HepG2 (cell line): ENCODE results near the gene B3GAT3. TPM values are rescaled to one million over a fixed set of nuclear protein-coding genes. Genes with fewer than 3 reads are reported as not detected.

ENCODE experiments used
- BHLHE40 ChIP-seq: IDR thresholded peaks from 2 replicates; pipeline ENCODE4 v1.6.1; 2011; ENCODE audit warnings: low read length, improper control_type of control experiment
- HNRNPUL1 ChIP-seq: fragments of 200-400 bp; formaldehyde crosslinking; IDR thresholded peaks from 2 replicates; pipeline ENCODE4 v1.6.1; 2017; ENCODE audit warnings: low read depth, mild to moderate bottlenecking, low read length, moderate library complexity
- IKZF1 ChIP-seq: fragments of 450-650 bp; IDR thresholded peaks from 2 replicates; pipeline ENCODE4 v1.7.1; 2016
- KDM2A ChIP-seq: sonication (generic); formaldehyde crosslinking; IDR thresholded peaks from 2 replicates; pipeline ENCODE4 v1.4.0; 2020; ENCODE audit warnings: low read depth, missing genetic modification reagents, borderline replicate concordance
- MIER2 ChIP-seq: IDR thresholded peaks from 2 replicates; pipeline ENCODE4 v1.6.1; 2016; ENCODE audit warnings: missing biosample characterization, missing genetic modification reagents
- NFAT5 ChIP-seq: sonication (generic); formaldehyde crosslinking; IDR thresholded peaks from 2 replicates; pipeline ENCODE4 v1.4.0; 2020; ENCODE audit warnings: missing genetic modification reagents
- NFKB2 ChIP-seq: sonication (generic); formaldehyde crosslinking; IDR thresholded peaks from 2 replicates; pipeline ENCODE4 v1.4.0; 2020; ENCODE audit warnings: missing genetic modification reagents, borderline replicate concordance
- POLR2AphosphoS5 ChIP-seq: IDR thresholded peaks from 2 replicates; pipeline ENCODE4 v1.6.1; 2012; ENCODE audit warnings: low read depth, low read length
- PRDM15 ChIP-seq: sonication (generic); formaldehyde crosslinking; IDR thresholded peaks from 2 replicates; pipeline ENCODE4 v1.4.0; 2020; ENCODE audit warnings: missing genetic modification reagents
- TCF7L2 ChIP-seq: IDR thresholded peaks from 2 replicates; pipeline ENCODE4 v1.6.1; 2011; ENCODE audit warnings: mild to moderate bottlenecking, low read depth, low read length, moderate library complexity
- TEAD2 ChIP-seq: sonication (generic); formaldehyde crosslinking; IDR thresholded peaks from 2 replicates; pipeline ENCODE4 v1.9.0; 2021; ENCODE audit warnings: missing genetic modification reagents
- ZC3H13 ChIP-seq: sonication (generic); formaldehyde crosslinking; IDR thresholded peaks from 2 replicates; pipeline ENCODE4 v1.8.1; 2023; ENCODE audit warnings: mild to moderate bottlenecking, missing genetic modification reagents, moderate library complexity
- ZNF17 ChIP-seq: sonication (generic); formaldehyde crosslinking; IDR thresholded peaks from 2 replicates; pipeline ENCODE4 v1.5.0; 2020; ENCODE audit warnings: mild to moderate bottlenecking, missing genetic modification reagents
- ZNF205 ChIP-seq: IDR thresholded peaks from 2 replicates; pipeline ENCODE4 v1.6.1; 2018; ENCODE audit warnings: missing biosample characterization, missing genetic modification reagents
- ZNF431 ChIP-seq: sonication (generic); formaldehyde crosslinking; IDR thresholded peaks from 2 replicates; pipeline ENCODE4 v1.9.0; 2022; ENCODE audit warnings: missing genetic modification reagents, low read depth, mild to moderate bottlenecking, borderline replicate concordance
- ZNF550 ChIP-seq: sonication (generic); formaldehyde crosslinking; IDR thresholded peaks from 2 replicates; pipeline ENCODE4 v1.4.0; 2020; ENCODE audit warnings: mild to moderate bottlenecking, missing genetic modification reagents, borderline replicate concordance
- ZNF605 ChIP-seq: sonication (generic); formaldehyde crosslinking; IDR thresholded peaks from 2 replicates; pipeline ENCODE4 v1.8.0; 2022; ENCODE audit warnings: mild to moderate bottlenecking, missing genetic modification reagents
- polyA plus RNA-seq, 8 experiments: library from polyadenylated mRNA; depleted of rRNA in 3 of 8; stranded (reverse) in 7 of 8; unstranded in 1 of 8; fragments of >200 nt; fragmentation: Illumina TruSeq in 4 of 8; extraction: Trizol in 4 of 8; gene quantifications; 2 replicates each; pipeline versions ENCODE4 v1.2.1 to v1.2.3, GENCODE V29; 2011 to 2016; ENCODE audit warnings: low read depth in 4 of 8, missing spikeins in 1 of 8, mixed read lengths in 1 of 8; ENCODE audit not compliant: insufficient read depth in 1 of 8
- total RNA-seq, 5 experiments: library from RNA; depleted of rRNA; stranded (reverse); fragments of >200 nt; fragmentation: Illumina TruSeq; extraction: Trizol; gene quantifications; 2 replicates each; pipeline ENCODE4 v1.2.3, GENCODE V29; 2016; ENCODE audit warnings: low read depth in 1 of 5
- TF ChIP-seq, protein P1 (sequence below): sonication (generic); formaldehyde crosslinking; IDR thresholded peaks from 2 replicates; pipeline ENCODE4 v1.5.0; 2020; ENCODE audit warnings: missing genetic modification reagents
- TF ChIP-seq, protein P2 (sequence below): sonication (generic); formaldehyde crosslinking; IDR thresholded peaks from 2 replicates; pipeline ENCODE4 v1.5.0; 2020; ENCODE audit warnings: missing genetic modification reagents

The B3GAT3 gene
- total and polyA plus RNA-seq, 2 of the 13 experiments (the other 11 are each of a cell fraction or from before 2014, with no cell fraction given): 21.3 to 26.1 TPM

GRCh38 chr11:62665075-62665598 is 43.4 kb upstream of the B3GAT3 start, which contains the start of the genes C11orf98 and CSKMT (continued):
- TF ChIP-seq KDM2A (CRISPR knock-in tag): peak; percentile 98
- peak; percentile 95 for TF ChIP-seq PRDM15 (CRISPR knock-in tag)
- 0 out of 2 replicates have a peak, but pooled peaks have one; percentile 8 for TF ChIP-seq MIER2 (CRISPR knock-in tag)
- TF ChIP-seq ZNF17: no peak
- no peak for TF ChIP-seq ZNF431 (CRISPR knock-in tag)
- no peak for TF ChIP-seq ZNF550
- TF ChIP-seq ZC3H13 (CRISPR knock-in tag): peak; percentile 41; the same call in 1 of the 2 replicates
- TF ChIP-seq, protein P1, sequence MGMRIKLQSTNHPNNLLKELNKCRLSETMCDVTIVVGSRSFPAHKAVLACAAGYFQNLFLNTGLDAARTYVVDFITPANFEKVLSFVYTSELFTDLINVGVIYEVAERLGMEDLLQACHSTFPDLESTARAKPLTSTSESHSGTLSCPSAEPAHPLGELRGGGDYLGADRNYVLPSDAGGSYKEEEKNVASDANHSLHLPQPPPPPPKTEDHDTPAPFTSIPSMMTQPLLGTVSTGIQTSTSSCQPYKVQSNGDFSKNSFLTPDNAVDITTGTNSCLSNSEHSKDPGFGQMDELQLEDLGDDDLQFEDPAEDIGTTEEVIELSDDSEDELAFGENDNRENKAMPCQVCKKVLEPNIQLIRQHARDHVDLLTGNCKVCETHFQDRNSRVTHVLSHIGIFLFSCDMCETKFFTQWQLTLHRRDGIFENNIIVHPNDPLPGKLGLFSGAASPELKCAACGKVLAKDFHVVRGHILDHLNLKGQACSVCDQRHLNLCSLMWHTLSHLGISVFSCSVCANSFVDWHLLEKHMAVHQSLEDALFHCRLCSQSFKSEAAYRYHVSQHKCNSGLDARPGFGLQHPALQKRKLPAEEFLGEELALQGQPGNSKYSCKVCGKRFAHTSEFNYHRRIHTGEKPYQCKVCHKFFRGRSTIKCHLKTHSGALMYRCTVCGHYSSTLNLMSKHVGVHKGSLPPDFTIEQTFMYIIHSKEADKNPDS (CRISPR knock-in tag): no peak
- no peak for TF ChIP-seq IKZF1
- no peak for TF ChIP-seq BHLHE40
- no peak for TF ChIP-seq TCF7L2
- no peak for TF ChIP-seq HNRNPUL1
- no peak for TF ChIP-seq TEAD2 (CRISPR knock-in tag)
- peak; percentile 99 for TF ChIP-seq POLR2AphosphoS5
- TF ChIP-seq, protein P2, sequence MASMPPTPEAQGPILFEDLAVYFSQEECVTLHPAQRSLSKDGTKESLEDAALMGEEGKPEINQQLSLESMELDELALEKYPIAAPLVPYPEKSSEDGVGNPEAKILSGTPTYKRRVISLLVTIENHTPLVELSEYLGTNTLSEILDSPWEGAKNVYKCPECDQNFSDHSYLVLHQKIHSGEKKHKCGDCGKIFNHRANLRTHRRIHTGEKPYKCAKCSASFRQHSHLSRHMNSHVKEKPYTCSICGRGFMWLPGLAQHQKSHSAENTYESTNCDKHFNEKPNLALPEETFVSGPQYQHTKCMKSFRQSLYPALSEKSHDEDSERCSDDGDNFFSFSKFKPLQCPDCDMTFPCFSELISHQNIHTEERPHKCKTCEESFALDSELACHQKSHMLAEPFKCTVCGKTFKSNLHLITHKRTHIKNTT (CRISPR knock-in tag): no peak
- TF ChIP-seq NFAT5: no peak
- TF ChIP-seq ZNF205 (CRISPR knock-in tag): no peak
- TF ChIP-seq ZNF605: peak; percentile 85
- peak; percentile 64; the same call in 1 of the 2 replicates for TF ChIP-seq NFKB2 (CRISPR knock-in tag)
